Measurements from ENCODE around the gene AP3M1.

AP3M1 gene

GRCh38 chr10:74114041-74114448 lies 36.6 kb downstream of the AP3M1 start:
- no peak for DNase-seq (ENCODE audit: extremely low read depth, low read depth)
- TF ChIP-seq CTCF (IDR thresholded peaks at IDR 0.05; ENCODE audit: low read depth, low read length), result no peak

DNA sequence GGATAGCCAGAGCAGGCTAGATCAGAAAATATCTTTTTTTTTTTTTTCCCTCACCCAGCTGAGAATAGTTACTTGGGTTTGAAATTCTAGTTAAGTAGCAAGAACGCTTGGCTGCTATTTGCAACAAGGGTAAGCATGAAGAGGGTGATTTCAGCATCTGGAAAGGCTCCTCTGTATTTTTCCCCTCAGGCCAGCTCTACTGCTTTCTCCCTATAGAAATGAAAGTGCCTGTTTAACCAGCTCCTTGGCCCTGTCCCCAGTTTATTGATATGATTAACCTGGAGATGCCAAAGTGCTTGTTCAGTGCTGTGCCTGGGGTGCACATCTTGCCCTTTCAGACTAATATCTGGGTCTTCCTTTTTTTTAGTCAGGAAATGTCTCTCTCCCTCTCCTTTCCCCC lies 37.1 kb downstream of the AP3M1 start:
- peak; percentile 65 for DNase-seq (ENCODE audit: extremely low read depth, low read depth)
- TF ChIP-seq CTCF (IDR thresholded peaks at IDR 0.05; ENCODE audit: low read depth, low read length), result no peak

DNA sequence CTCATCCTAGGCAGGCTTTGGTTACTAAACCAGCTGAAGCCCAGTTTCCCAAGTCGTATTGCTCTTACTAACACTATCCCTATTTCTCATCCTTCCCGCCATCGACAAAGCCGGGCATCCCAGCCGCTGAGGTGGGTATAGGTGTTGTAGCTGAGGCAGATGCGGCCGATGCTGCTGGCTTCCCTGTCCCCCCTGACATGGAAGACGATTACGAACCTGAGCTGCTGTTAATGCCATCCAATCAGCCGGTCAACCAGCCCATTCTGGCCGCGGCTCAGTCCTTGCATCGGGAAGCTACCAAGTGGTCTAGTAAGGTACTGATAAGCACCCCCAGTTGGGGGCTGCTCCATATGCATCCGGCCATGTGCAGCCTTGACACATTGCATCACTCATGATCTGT lies 38.8 kb downstream of the AP3M1 start:
- DNase-seq (ENCODE audit: extremely low read depth, low read depth), result no peak
- TF ChIP-seq CTCF (IDR thresholded peaks at IDR 0.05; ENCODE audit: low read depth, low read length), result no peak

DNA sequence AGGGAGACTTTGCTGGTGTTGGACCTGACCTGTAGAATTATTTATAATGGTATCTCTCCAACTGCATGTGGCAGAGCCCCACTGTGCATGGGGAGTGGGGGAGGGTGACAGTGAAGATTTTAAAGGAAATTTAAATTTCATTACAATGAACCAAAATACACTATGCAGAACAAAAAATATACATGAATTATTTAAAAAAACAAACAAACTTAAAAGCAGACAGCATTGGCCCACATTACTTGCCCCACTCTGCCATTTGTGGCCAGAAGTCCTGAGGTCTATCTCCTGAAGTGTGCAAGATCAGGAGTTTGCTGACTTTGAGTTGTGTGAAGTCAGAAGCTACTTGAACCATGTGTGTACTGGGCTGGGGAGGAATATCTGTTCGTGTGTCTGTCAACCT lies 40.5 kb downstream of the AP3M1 start:
- no peak for TF ChIP-seq CTCF (IDR thresholded peaks at IDR 0.05; ENCODE audit: low read depth, low read length)
- no peak for DNase-seq (ENCODE audit: extremely low read depth, low read depth)

GRCh38 chr10:74109452-74109851 lies 41.2 kb downstream of the AP3M1 start:
- DNase-seq (ENCODE audit: extremely low read depth, low read depth), result no peak
- no peak for TF ChIP-seq CTCF (IDR thresholded peaks at IDR 0.05; ENCODE audit: low read depth, low read length)

GRCh38 chr10:74107391-74107790 lies 43.2 kb downstream of the AP3M1 start:
- DNase-seq (ENCODE audit: extremely low read depth, low read depth), result no peak
- TF ChIP-seq CTCF (IDR thresholded peaks at IDR 0.05; ENCODE audit: low read depth, low read length), result no peak

DNA sequence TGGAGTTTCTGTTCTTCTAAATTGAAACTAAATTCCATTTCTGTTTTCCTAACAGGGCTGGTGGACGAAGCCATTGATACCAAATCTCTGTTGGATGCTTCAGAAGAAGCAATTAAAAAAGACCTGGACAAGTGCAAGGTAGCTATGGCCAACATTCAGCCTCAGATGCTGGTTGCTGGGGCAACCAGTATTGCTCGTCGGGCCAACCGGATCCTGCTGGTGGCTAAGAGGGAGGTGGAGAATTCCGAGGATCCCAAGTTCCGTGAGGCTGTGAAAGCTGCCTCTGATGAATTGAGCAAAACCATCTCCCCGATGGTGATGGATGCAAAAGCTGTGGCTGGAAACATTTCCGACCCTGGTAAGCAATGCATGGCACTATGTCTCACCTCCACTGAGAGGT lies 45.6 kb downstream of the AP3M1 start:
- DNase-seq (ENCODE audit: extremely low read depth, low read depth), result no peak
- TF ChIP-seq CTCF (IDR thresholded peaks at IDR 0.05; ENCODE audit: low read depth, low read length), result no peak
